PC-3 (cell line): ENCODE measurements around the gene PIEZO1. TPM values are rescaled to one million over a fixed set of nuclear protein-coding genes. Genes with fewer than 3 reads are reported as not detected.
A peak's percentile ranks its signal among the peaks of the same experiment; 100 is the strongest.

Experiments used
- ATAC-seq: fragments of 200-7000 bp; cut with Tn5 transposase; 2 replicates; pipeline ENCODE4 v1.9.1; 2020; ENCODE audit warnings: mild to moderate bottlenecking, moderate library complexity
- BruUV-seq: library from RNA; stranded (reverse); fragments of 400-500 nt; replicated peaks from 2 replicates; lab custom pipeline; 2021; lab: Mats Ljungman, UMichigan
- CTCF ChIA-PET: fragments of 300-600 bp; sonication (Branson Sonifier 250); formaldehyde crosslinking; loops from one replicate; lab custom pipeline; 2022; ENCODE audit warnings: antibody characterized with exemption; lab: Charles Lee
- POLR2A ChIA-PET: fragments of 300-600 bp; sonication (Branson Sonifier 250); formaldehyde crosslinking; loops from one replicate; lab custom pipeline; 2022; ENCODE audit warnings: antibody characterized with exemption; ENCODE audit not compliant: unreplicated experiment; lab: Charles Lee
- DNase-seq: peaks from one replicate; pipeline ENCODE4 v3.0.0-alpha.2; 2015
- H2AFZ ChIP-seq: fragments of 300-600 bp; sonication (generic); 2 replicates; pipeline ENCODE4 v1.6.0; 2016; ENCODE audit warnings: antibody characterized with exemption, low read length
- H3F3A ChIP-seq: fragments of 300-600 bp; sonication (generic); one replicate; pipeline ENCODE4 v1.6.0; 2017; ENCODE audit warnings: antibody characterized with exemption, low read length, control low read depth, mild to moderate bottlenecking; ENCODE audit not compliant: unreplicated experiment
- H3K27ac ChIP-seq: fragments of 300-600 bp; sonication (generic); 2 replicates; pipeline ENCODE4 v1.5.1; 2016; ENCODE audit warnings: mild to moderate bottlenecking, low read length
- H3K27me3 ChIP-seq: fragments of 300-600 bp; sonication (generic); 2 replicates; pipeline ENCODE4 v1.6.1; 2016; ENCODE audit warnings: low read length, mixed read lengths
- H3K36me3 ChIP-seq: fragments of 300-600 bp; sonication (generic); 2 replicates; pipeline ENCODE4 v1.6.1; 2016; ENCODE audit warnings: low read depth, mixed run types, low read length, mixed read lengths
- H3K4me1 ChIP-seq: fragments of 300-600 bp; sonication (generic); 2 replicates; pipeline ENCODE4 v1.5.1; 2016; ENCODE audit warnings: low read length; ENCODE audit not compliant: insufficient read depth
- H3K4me2 ChIP-seq: fragments of 300-600 bp; sonication (generic); 2 replicates; pipeline ENCODE4 v1.6.0; 2016; ENCODE audit warnings: low read length
- H3K4me3 ChIP-seq: fragments of 300-600 bp; sonication (generic); 2 replicates; pipeline ENCODE4 v1.5.1; 2016; ENCODE audit warnings: mild to moderate bottlenecking, low read length, mixed read lengths
- H3K79me2 ChIP-seq: fragments of 300-600 bp; sonication (generic); 2 replicates; pipeline ENCODE4 v1.6.1; 2017; ENCODE audit warnings: low read length, mixed read lengths
- H3K9ac ChIP-seq: fragments of 300-600 bp; sonication (generic); 2 replicates; pipeline ENCODE4 v1.6.0; 2016; ENCODE audit warnings: mild to moderate bottlenecking, low read length
- H3K9me2 ChIP-seq: fragments of 300-600 bp; sonication (generic); replicated peaks from 2 replicates; pipeline ENCODE4 v1.6.1; 2016; ENCODE audit warnings: mixed run types, low read length, mixed read lengths
- H3K9me3 ChIP-seq: fragments of 300-600 bp; sonication (generic); 2 replicates; pipeline ENCODE4 v1.6.1; 2016; ENCODE audit warnings: low read length, mixed read lengths
- H4K20me1 ChIP-seq: fragments of 300-600 bp; sonication (generic); 2 replicates; pipeline ENCODE4 v1.6.1; 2016; ENCODE audit warnings: low read length, mixed read lengths
- EZH2 ChIP-seq: fragments of 300-600 bp; sonication (generic); IDR thresholded peaks from one replicate; pipeline ENCODE4 v1.6.1; 2017; ENCODE audit warnings: antibody characterized with exemption, mild to moderate bottlenecking, low read length; ENCODE audit not compliant: unreplicated experiment
- EZH2phosphoT487 ChIP-seq: fragments of 300-600 bp; sonication (generic); IDR thresholded peaks from 2 replicates; pipeline ENCODE4 v1.6.1; 2018; ENCODE audit warnings: mild to moderate bottlenecking, antibody characterized with exemption, low read length, borderline replicate concordance
- intact Hi-C: fragments of 100-400 bp; cut with micrococcal nuclease; formaldehyde crosslinking; loops from 2 replicates; pipeline ENCODE4 v1.9.0; 2023
- total RNA-seq: library from RNA; depleted of rRNA; stranded (reverse); fragments of >200 nt; gene quantifications from 2 replicates; pipeline ENCODE4 v1.2.3, GENCODE V29; 2014
- TF ChIP-seq, protein P1 (sequence below): fragments of 300-600 bp; sonication (generic); conservative IDR thresholded peaks from 2 replicates; pipeline ENCODE4 v1.5.1; 2017; ENCODE audit warnings: antibody characterized with exemption, low read depth, mild to moderate bottlenecking, low read length

PIEZO1 gene
- total RNA-seq, 1 experiment from 2014 or later: 180 TPM

DNA sequence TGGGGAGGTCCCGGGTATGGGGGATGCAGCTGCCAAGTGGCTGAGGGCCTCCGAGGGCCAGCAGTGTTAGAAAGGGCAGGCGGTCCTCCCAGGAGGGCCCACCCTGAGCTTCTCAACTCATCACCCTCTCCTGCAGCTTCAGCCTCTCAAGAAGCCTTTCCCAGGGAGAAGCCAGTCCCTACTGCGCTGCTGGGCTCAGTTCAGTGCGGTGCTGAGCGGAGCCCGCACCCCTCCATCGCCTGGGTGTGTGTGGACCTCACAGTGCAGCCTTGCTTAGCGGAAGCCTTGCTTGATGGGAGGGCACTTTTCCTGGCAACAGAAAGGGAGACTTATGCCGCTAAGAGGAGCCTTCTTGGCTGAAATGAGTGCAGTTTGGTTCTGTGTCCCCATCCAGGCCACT, 30.2 kb upstream of the PIEZO1 start:
- Histone ChIP-seq H3K9me3 (no peaks in the 10 kb centered on the region), H3K4me3 (no peak overlapping the region), H3K27me3 (no peaks in the 10 kb centered on the region), H4K20me1 (no peaks in the 10 kb centered on the region), H3K4me2 (no peak overlapping the region), H3K79me2 (peaks cover 15% of the 10 kb centered on the region), H3K27ac (no peak overlapping the region), H3K4me1 (peaks cover 6% of the 10 kb centered on the region), H3K9ac (no peak overlapping the region), H3K36me3 (no peaks in the 10 kb centered on the region), H3F3A (no peaks in the 10 kb centered on the region), H2AFZ (no peak overlapping the region), H3K9me2 (no peaks in the 10 kb centered on the region)
- ChIA-PET POLR2A (no interaction called here), CTCF (no interaction called here)
- ATAC-seq (no peak), DNase-seq (no peak)
- BruUV-seq: no TSS peak
- TF ChIP-seq, protein P1, sequence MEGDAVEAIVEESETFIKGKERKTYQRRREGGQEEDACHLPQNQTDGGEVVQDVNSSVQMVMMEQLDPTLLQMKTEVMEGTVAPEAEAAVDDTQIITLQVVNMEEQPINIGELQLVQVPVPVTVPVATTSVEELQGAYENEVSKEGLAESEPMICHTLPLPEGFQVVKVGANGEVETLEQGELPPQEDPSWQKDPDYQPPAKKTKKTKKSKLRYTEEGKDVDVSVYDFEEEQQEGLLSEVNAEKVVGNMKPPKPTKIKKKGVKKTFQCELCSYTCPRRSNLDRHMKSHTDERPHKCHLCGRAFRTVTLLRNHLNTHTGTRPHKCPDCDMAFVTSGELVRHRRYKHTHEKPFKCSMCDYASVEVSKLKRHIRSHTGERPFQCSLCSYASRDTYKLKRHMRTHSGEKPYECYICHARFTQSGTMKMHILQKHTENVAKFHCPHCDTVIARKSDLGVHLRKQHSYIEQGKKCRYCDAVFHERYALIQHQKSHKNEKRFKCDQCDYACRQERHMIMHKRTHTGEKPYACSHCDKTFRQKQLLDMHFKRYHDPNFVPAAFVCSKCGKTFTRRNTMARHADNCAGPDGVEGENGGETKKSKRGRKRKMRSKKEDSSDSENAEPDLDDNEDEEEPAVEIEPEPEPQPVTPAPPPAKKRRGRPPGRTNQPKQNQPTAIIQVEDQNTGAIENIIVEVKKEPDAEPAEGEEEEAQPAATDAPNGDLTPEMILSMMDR: no peak
- intact Hi-C loops: loop anchor here (10.0 kb wide), 1 partner anchor 350 kb away; no protein-coding TSS in a partner anchor

- Histone ChIP-seq H3K9me2 (no peaks in the 10 kb centered on the region), H3K36me3 (no peaks in the 10 kb centered on the region), H3K27me3 (no peaks in the 10 kb centered on the region), H3K4me2 (no peak overlapping the region), H3F3A (no peaks in the 10 kb centered on the region), H3K4me1 (peaks cover 10% of the 10 kb centered on the region), H3K79me2 (peaks cover 24% of the 10 kb centered on the region), H3K27ac (no peak overlapping the region), H3K4me3 (no peak overlapping the region), H4K20me1 (no peaks in the 10 kb centered on the region), H2AFZ (no peak overlapping the region), H3K9me3 (no peaks in the 10 kb centered on the region), H3K9ac (no peak overlapping the region)
- no peak for ATAC-seq
- intact Hi-C loops: loop anchor here (10.0 kb wide), 1 partner anchor 351 kb away; no protein-coding TSS in a partner anchor
- TF ChIP-seq EZH2 (no peak), EZH2phosphoT487 (no peak)
- TF ChIP-seq, protein P1: no peak
- POLR2A ChIA-PET: no interaction called here
- CTCF ChIA-PET: no interaction called here
- no peak for DNase-seq
- BruUV-seq: no TSS peak
Measured at GRCh38 chr16:88814144-88814502, 29.1 kb upstream of the PIEZO1 start.

- intact Hi-C loops: loop anchor here (10.0 kb wide), 1 partner anchor 351 kb away; no protein-coding TSS in a partner anchor
- H4K20me1 ChIP-seq: no peaks in the 10 kb centered on the region
- no peak overlapping the region for H3K9ac ChIP-seq
- ChIA-PET CTCF (interaction anchor here (1.0 to 1.2 kb wide), 2 partner anchors 29 to 45 kb away, joined by 3 read pairs; no protein-coding TSS in a partner anchor), POLR2A (no interaction called here)
- ATAC-seq (no peak), DNase-seq (no peak)
- peaks cover 10% of the 10 kb centered on the region for H3K4me1 ChIP-seq
- H3K27me3 ChIP-seq: no peaks in the 10 kb centered on the region
- H3K36me3 ChIP-seq: no peaks in the 10 kb centered on the region
- no peak overlapping the region for H3K4me3 ChIP-seq
- no peak overlapping the region for H3K27ac ChIP-seq
- H3K79me2 ChIP-seq: peaks cover 24% of the 10 kb centered on the region
- no peaks in the 10 kb centered on the region for H3K9me3 ChIP-seq
- H3K9me2 ChIP-seq: no peaks in the 10 kb centered on the region
- TF ChIP-seq, protein P1: no peak
- TF ChIP-seq EZH2phosphoT487 (no peak), EZH2 (no peak)
- no peak overlapping the region for H2AFZ ChIP-seq
- peak overlapping the region; percentile 93; the same call in 1 of the 2 replicates for H3K4me2 ChIP-seq
- BruUV-seq: no TSS peak
- H3F3A ChIP-seq: no peaks in the 10 kb centered on the region
Measured at GRCh38 chr16:88813269-88814143, 28.5 kb upstream of the PIEZO1 start.
